Activated CD4-positive, alpha-beta T cell treated with anti-CD3 and anti-CD28 coated beads for 24 hours (primary cell): Measurements from ENCODE around the gene TYW1.
"Not testable (repeated sequence)": the region's sequence is repeated elsewhere in the genome, so short reads cannot be mapped to it uniquely, and the experiment has no call there.

ENCODE experiments used
- DNase-seq, 2 donors: peaks; one replicate each; pipeline ENCODE4 v3.0.0-alpha.2; 2020; ENCODE audit warnings: low read depth in 2 of 2

TYW1 gene

GRCh38 chr7:67191002-67191720, 194.5 kb downstream of the TYW1 start:
- DNase-seq, result not testable (repeated sequence)

- DNase-seq, result not testable (repeated sequence)
Measured at GRCh38 chr7:67192123-67192702, 195.6 kb downstream of the TYW1 start.

- DNase-seq, result not testable (repeated sequence)
Measured at GRCh38 chr7:67192889-67193613, 196.4 kb downstream of the TYW1 start.

- not testable (repeated sequence) for DNase-seq
Measured at GRCh38 chr7:67196176-67196575, 199.5 kb downstream of the TYW1 start.

- DNase-seq, result not testable (repeated sequence)
Measured at GRCh38 chr7:67198865-67199526, 202.4 kb downstream of the TYW1 start.

- not testable (repeated sequence) for DNase-seq
Measured at GRCh38 chr7:67205772-67206171, 209.1 kb downstream of the TYW1 start.

GRCh38 chr7:67206452-67206851, 209.8 kb downstream of the TYW1 start:
- no peak for DNase-seq

- not testable (repeated sequence) for DNase-seq
Measured at GRCh38 chr7:67208656-67209055, 212.0 kb downstream of the TYW1 start.

- DNase-seq, result no peak
Measured at GRCh38 chr7:67209256-67209655, 212.6 kb downstream of the TYW1 start.

- DNase-seq, result no peak
Measured at GRCh38 chr7:67210567-67210966, 213.9 kb downstream of the TYW1 start.

- DNase-seq, result not testable (repeated sequence)
Measured at GRCh38 chr7:67211650-67212330, 215.2 kb downstream of the TYW1 start.

- DNase-seq, result not testable (repeated sequence)
Measured at GRCh38 chr7:67213038-67213437, 216.4 kb downstream of the TYW1 start.

GRCh38 chr7:67223551-67223950, 226.9 kb downstream of the TYW1 start:
- DNase-seq, result not testable (repeated sequence)

- not testable (repeated sequence) for DNase-seq
Measured at GRCh38 chr7:67226340-67226907, 229.8 kb downstream of the TYW1 start.

- DNase-seq, result not testable (repeated sequence)
Measured at GRCh38 chr7:67226967-67227366, 230.3 kb downstream of the TYW1 start.

GRCh38 chr7:67229018-67229417, 232.4 kb downstream of the TYW1 start:
- not testable (repeated sequence) for DNase-seq

- DNase-seq, result not testable (repeated sequence)
Measured at GRCh38 chr7:67230029-67230428, 233.4 kb downstream of the TYW1 start.

- not testable (repeated sequence) for DNase-seq
Measured at GRCh38 chr7:67233506-67233905, 236.9 kb downstream of the TYW1 start.

GRCh38 chr7:67236216-67236615, 239.6 kb downstream of the TYW1 start:
- DNase-seq, result not testable (repeated sequence)

- DNase-seq, result not testable (repeated sequence)
Measured at GRCh38 chr7:67242871-67243270, 246.2 kb downstream of the TYW1 start.

- DNase-seq, result not testable (repeated sequence)
Measured at GRCh38 chr7:67248364-67248763, 251.7 kb downstream of the TYW1 start.
